Endothelial cell of hepatic sinusoid (primary cell): ENCODE data around the gene SORCS2.

ENCODE experiments used
- in situ Hi-C: cut with HindIII; loops from 2 replicates; pipeline ENCODE4 v1.10.0; 2017; ENCODE audit warnings: low sequenced_read_pairs

Gene SORCS2

GRCh38 chr4:7507381-7507780 lies 315.0 kb downstream of the SORCS2 start:
- in situ Hi-C loops, result loop anchor here (5.0 to 10.0 kb wide), 3 partner anchors 45 to 170 kb away; no protein-coding TSS in a partner anchor

GRCh38 chr4:7510066-7510465 lies 317.7 kb downstream of the SORCS2 start:
- in situ Hi-C loops, result no loop called here

- in situ Hi-C loops, result no loop called here
Observed at GRCh38 chr4:7510538-7510937, 318.2 kb downstream of the SORCS2 start.

- in situ Hi-C loops, result no loop called here
Observed at GRCh38 chr4:7511525-7511924, 319.2 kb downstream of the SORCS2 start.

- in situ Hi-C loops, result no loop called here
Observed at GRCh38 chr4:7512428-7512827, 320.1 kb downstream of the SORCS2 start.

GRCh38 chr4:7512946-7513345 lies 320.6 kb downstream of the SORCS2 start:
- in situ Hi-C loops, result no loop called here

GRCh38 chr4:7513671-7514070 lies 321.3 kb downstream of the SORCS2 start:
- in situ Hi-C loops, result no loop called here

- in situ Hi-C loops, result no loop called here
Observed at GRCh38 chr4:7514281-7514680, 321.9 kb downstream of the SORCS2 start.

- in situ Hi-C loops, result no loop called here
Observed at GRCh38 chr4:7514789-7515188, 322.5 kb downstream of the SORCS2 start.

GRCh38 chr4:7515390-7515902 lies 323.1 kb downstream of the SORCS2 start:
- in situ Hi-C loops, result no loop called here

- in situ Hi-C loops, result no loop called here
Observed at GRCh38 chr4:7516096-7516772, 323.9 kb downstream of the SORCS2 start.

- in situ Hi-C loops, result no loop called here
Observed at GRCh38 chr4:7516773-7517144, 324.4 kb downstream of the SORCS2 start.

- in situ Hi-C loops, result no loop called here
Observed at GRCh38 chr4:7518871-7519637, 326.7 kb downstream of the SORCS2 start.

GRCh38 chr4:7519638-7520376 lies 327.5 kb downstream of the SORCS2 start:
- in situ Hi-C loops, result no loop called here

GRCh38 chr4:7521666-7522065 lies 329.3 kb downstream of the SORCS2 start:
- in situ Hi-C loops, result no loop called here

- in situ Hi-C loops, result no loop called here
Observed at GRCh38 chr4:7522452-7523220, 330.3 kb downstream of the SORCS2 start.

GRCh38 chr4:7523526-7523925 lies 331.2 kb downstream of the SORCS2 start:
- in situ Hi-C loops, result no loop called here

GRCh38 chr4:7524064-7524682 lies 331.8 kb downstream of the SORCS2 start:
- in situ Hi-C loops, result no loop called here

- in situ Hi-C loops, result no loop called here
Observed at GRCh38 chr4:7524843-7525242, 332.5 kb downstream of the SORCS2 start.

GRCh38 chr4:7526491-7526890 lies 334.2 kb downstream of the SORCS2 start:
- in situ Hi-C loops, result no loop called here
